Measurements from ENCODE around the gene WDR55. TPM values are rescaled to one million over a fixed set of nuclear protein-coding genes. Genes with fewer than 3 reads are reported as not detected.
A peak's percentile ranks its signal among the peaks of the same experiment; 100 is the strongest.

Gene WDR55
- total and polyA plus RNA-seq, 2 donors (not counting 1 experiment from before 2014, with no cell fraction given), result 43.4 to 44.7 TPM

DNA sequence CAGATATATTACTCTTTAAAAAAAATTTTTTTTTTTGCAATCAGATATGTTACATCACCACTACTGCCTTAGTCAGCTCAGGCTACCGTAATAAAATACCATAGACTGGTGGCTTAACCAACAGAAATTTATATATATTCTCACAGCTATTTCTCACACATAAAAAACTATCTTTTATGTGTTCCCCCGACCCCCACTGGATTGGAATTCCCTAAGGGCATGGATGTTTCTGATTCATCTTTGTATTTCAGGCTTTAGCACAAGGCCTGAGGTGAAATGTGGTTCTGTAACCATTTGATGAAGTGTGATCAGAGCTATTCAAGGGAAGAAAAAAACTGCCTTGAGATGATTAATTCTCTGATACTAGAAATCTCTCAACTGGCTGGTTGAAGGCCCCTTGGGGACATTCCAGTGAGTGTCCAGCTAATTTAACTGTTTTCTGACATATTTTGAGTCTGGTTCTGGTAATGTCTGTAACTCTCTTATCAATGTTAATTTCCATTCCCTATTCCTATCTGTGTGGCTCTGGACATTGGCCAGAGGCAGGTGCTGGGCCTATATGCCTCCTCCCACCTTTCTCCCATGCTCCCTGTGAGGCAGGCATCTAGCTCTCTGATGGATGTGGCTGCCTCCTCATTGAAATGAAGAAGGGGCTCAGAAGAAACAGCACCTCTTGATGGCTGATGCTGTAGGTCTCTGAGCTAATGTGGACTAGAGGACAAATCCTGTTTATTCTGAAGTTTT is 34.2 kb upstream of the WDR55 start:
- no peak overlapping the region for H3K27ac Mint-ChIP-seq
- no peak overlapping the region for H2AFZ ChIP-seq (ENCODE audit: insufficient read depth, low read depth, low read length, poor library complexity, severe bottlenecking)
- no peak overlapping the region for H3K4me2 ChIP-seq (replicated peaks; ENCODE audit: low read depth, low read length, poor library complexity, severe bottlenecking)
- H3K4me3 ChIP-seq (ENCODE audit: control extremely low read depth in 1 of 5, extremely low read depth in 1 of 5, insufficient read depth in 1 of 5, low read depth in 2 of 5, low read length in 4 of 5), result peak overlapping the region in 1 of 5 experiments; percentile 38
- 80% methylated on average over 1 of the region's 2 CpGs for WGBS (ENCODE audit: insufficient coverage)
- intact Hi-C loops (cut with micrococcal nuclease), result no loop called here
- TF ChIP-seq EZH2 (IDR thresholded peaks at IDR 0.05; ENCODE audit: borderline replicate concordance, insufficient read depth, low read depth, low read length, poor library complexity, severe bottlenecking), result no peak
- TF ChIP-seq, protein P1, sequence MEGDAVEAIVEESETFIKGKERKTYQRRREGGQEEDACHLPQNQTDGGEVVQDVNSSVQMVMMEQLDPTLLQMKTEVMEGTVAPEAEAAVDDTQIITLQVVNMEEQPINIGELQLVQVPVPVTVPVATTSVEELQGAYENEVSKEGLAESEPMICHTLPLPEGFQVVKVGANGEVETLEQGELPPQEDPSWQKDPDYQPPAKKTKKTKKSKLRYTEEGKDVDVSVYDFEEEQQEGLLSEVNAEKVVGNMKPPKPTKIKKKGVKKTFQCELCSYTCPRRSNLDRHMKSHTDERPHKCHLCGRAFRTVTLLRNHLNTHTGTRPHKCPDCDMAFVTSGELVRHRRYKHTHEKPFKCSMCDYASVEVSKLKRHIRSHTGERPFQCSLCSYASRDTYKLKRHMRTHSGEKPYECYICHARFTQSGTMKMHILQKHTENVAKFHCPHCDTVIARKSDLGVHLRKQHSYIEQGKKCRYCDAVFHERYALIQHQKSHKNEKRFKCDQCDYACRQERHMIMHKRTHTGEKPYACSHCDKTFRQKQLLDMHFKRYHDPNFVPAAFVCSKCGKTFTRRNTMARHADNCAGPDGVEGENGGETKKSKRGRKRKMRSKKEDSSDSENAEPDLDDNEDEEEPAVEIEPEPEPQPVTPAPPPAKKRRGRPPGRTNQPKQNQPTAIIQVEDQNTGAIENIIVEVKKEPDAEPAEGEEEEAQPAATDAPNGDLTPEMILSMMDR (IDR thresholded peaks at IDR 0.05), result no peak
- H3K27me3 Mint-ChIP-seq, result peaks cover 22% of the 10 kb centered on the region
- ChIA-PET CTCF (no interaction called here), POLR2A (interaction anchor here (0.8 kb wide), 1 partner anchor 17 kb away, joined by 3 read pairs; the partner anchor contains the start of genes IK and NDUFA2)
- peaks cover 3% of the 10 kb centered on the region for H3K9me3 Mint-ChIP-seq (ENCODE audit: insufficient read depth)
- H3K79me2 ChIP-seq (ENCODE audit: control insufficient read depth, insufficient read depth, low read length), result no peaks in the 10 kb centered on the region
- H4K20me1 ChIP-seq (ENCODE audit: control insufficient read depth, insufficient read depth, low read length, poor library complexity, severe bottlenecking), result no peaks in the 10 kb centered on the region
- no peak overlapping the region for H3K27ac ChIP-seq (ENCODE audit: low read length in 2 of 2)
- H3K9me3 ChIP-seq (ENCODE audit: control extremely low read depth in 1 of 3, control insufficient read depth in 2 of 3, insufficient read depth in 1 of 3, low read length in 2 of 3), result peaks cover 0 to 13% (median 8%) of the 10 kb centered on the region in 3 donors
- peaks cover 21% of the 10 kb centered on the region for H3K4me1 Mint-ChIP-seq
- no peak for ATAC-seq (ENCODE audit: low read depth)
- peaks cover 0 to 37% (median 14%) of the 10 kb centered on the region in 4 experiments for H3K27me3 ChIP-seq (replicated peaks in 1 of 4; ENCODE audit: control extremely low read depth in 1 of 4, control insufficient read depth in 3 of 4, insufficient read depth in 4 of 4, low read length in 3 of 4)
- H3K4me1 ChIP-seq (ENCODE audit: control insufficient read depth in 2 of 2, insufficient read depth in 2 of 2, low read length in 2 of 2), result peaks cover 16 to 19% of the 10 kb centered on the region in 2 donors
- H3K4me3 Mint-ChIP-seq, result no peak overlapping the region
- DNase-seq, result no peak
- H3K9ac ChIP-seq (ENCODE audit: low read length), result no peak overlapping the region
- no peaks in the 10 kb centered on the region for H3K36me3 ChIP-seq (replicated peaks in 1 of 2; ENCODE audit: control extremely low read depth in 1 of 2, control insufficient read depth in 1 of 2, extremely low read depth in 1 of 2, insufficient read depth in 2 of 2, low read length in 1 of 2)

DNA sequence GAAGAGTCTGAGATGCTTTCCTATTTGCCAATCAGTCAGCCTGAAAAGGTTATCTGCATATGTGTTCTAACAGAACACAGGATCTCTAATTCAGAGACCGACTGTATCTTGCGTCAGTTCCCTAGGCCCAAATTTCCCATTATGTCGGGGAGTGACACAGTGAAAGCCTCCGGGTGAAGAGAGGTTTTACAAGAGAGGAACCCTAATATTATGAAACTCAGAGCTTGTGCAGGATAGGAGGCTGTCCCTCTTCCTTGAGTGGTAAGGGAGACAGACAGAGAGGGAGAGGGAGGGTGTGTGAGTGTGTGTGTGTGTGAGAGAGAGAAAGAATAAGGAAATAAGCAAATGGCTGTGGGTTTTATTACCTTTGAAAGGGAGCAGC is 33.7 kb upstream of the WDR55 start:
- ATAC-seq (ENCODE audit: low read depth), result no peak
- ChIA-PET CTCF (interaction anchor here (1.2 kb wide), 1 partner anchor 78 kb away, joined by 4 read pairs; no protein-coding TSS in a partner anchor), POLR2A (no interaction called here)
- H3K27ac Mint-ChIP-seq, result no peak overlapping the region
- H3K4me3 ChIP-seq (ENCODE audit: control extremely low read depth in 1 of 5, extremely low read depth in 1 of 5, insufficient read depth in 1 of 5, low read depth in 2 of 5, low read length in 4 of 5), result peak overlapping the region in 1 of 5 experiments; percentile 38
- WGBS (ENCODE audit: insufficient coverage), result 90% methylated on average over 4 of the region's 4 CpGs
- TF ChIP-seq EZH2 (IDR thresholded peaks at IDR 0.05; ENCODE audit: borderline replicate concordance, insufficient read depth, low read depth, low read length, poor library complexity, severe bottlenecking), result no peak
- TF ChIP-seq, protein P1 (IDR thresholded peaks at IDR 0.05), result no peak
- H3K9me3 Mint-ChIP-seq (ENCODE audit: insufficient read depth), result peaks cover 3% of the 10 kb centered on the region
- H3K27me3 ChIP-seq (replicated peaks in 1 of 4; ENCODE audit: control extremely low read depth in 1 of 4, control insufficient read depth in 3 of 4, insufficient read depth in 4 of 4, low read length in 3 of 4), result peaks cover 0 to 37% (median 14%) of the 10 kb centered on the region in 4 experiments
- no peak overlapping the region for H3K4me2 ChIP-seq (replicated peaks; ENCODE audit: low read depth, low read length, poor library complexity, severe bottlenecking)
- H3K4me1 Mint-ChIP-seq, result peaks cover 21% of the 10 kb centered on the region
- no peaks in the 10 kb centered on the region for H3K36me3 ChIP-seq (replicated peaks in 1 of 2; ENCODE audit: control extremely low read depth in 1 of 2, control insufficient read depth in 1 of 2, extremely low read depth in 1 of 2, insufficient read depth in 2 of 2, low read length in 1 of 2)
- intact Hi-C loops (cut with micrococcal nuclease), result no loop called here
- H3K4me3 Mint-ChIP-seq, result peak overlapping the region; percentile 59
- peaks cover 22% of the 10 kb centered on the region for H3K27me3 Mint-ChIP-seq
- H3K4me1 ChIP-seq (ENCODE audit: control insufficient read depth in 2 of 2, insufficient read depth in 2 of 2, low read length in 2 of 2), result peaks cover 16 to 19% of the 10 kb centered on the region in 2 donors
- DNase-seq, result no peak
- H3K79me2 ChIP-seq (ENCODE audit: control insufficient read depth, insufficient read depth, low read length), result no peaks in the 10 kb centered on the region
- no peak overlapping the region for H3K9ac ChIP-seq (ENCODE audit: low read length)
- no peak overlapping the region for H3K27ac ChIP-seq (ENCODE audit: low read length in 2 of 2)
- no peaks in the 10 kb centered on the region for H4K20me1 ChIP-seq (ENCODE audit: control insufficient read depth, insufficient read depth, low read length, poor library complexity, severe bottlenecking)
- no peak overlapping the region for H2AFZ ChIP-seq (ENCODE audit: insufficient read depth, low read depth, low read length, poor library complexity, severe bottlenecking)
- H3K9me3 ChIP-seq (ENCODE audit: control extremely low read depth in 1 of 3, control insufficient read depth in 2 of 3, insufficient read depth in 1 of 3, low read length in 2 of 3), result peaks cover 0 to 13% (median 8%) of the 10 kb centered on the region in 3 donors
